Nephron (organoid): ENCODE results near the gene CBARP.

Source experiments
- H3K27ac Mint-ChIP-seq, 3 experiments: 2 replicates each; pipeline ENCODE4 v1.8.0; 2020; ENCODE audit warnings: mixed read lengths in 3 of 3, mild to moderate bottlenecking in 2 of 3, moderate library complexity in 1 of 3
- H3K27me3 Mint-ChIP-seq: 2 replicates; pipeline ENCODE4 v1.8.0; 2021; ENCODE audit warnings: low read depth, mild to moderate bottlenecking, moderate library complexity, mixed read lengths
- H3K36me3 Mint-ChIP-seq: 2 replicates; pipeline ENCODE4 v1.8.0; 2020; ENCODE audit warnings: low read depth, mixed read lengths
- H3K4me1 Mint-ChIP-seq: 2 replicates; pipeline ENCODE4 v1.8.0; 2020; ENCODE audit warnings: mixed read lengths
- H3K4me3 Mint-ChIP-seq, 3 experiments: 2 replicates each; pipeline ENCODE4 v1.8.0; 2020; ENCODE audit warnings: mild to moderate bottlenecking in 3 of 3, mixed read lengths in 3 of 3, moderate library complexity in 2 of 3
- H3K9me3 Mint-ChIP-seq: 2 replicates; pipeline ENCODE4 v1.8.0; 2020; ENCODE audit warnings: mixed read lengths
- TF ChIP-seq, protein P1 (sequence below), 3 experiments: fragments of 200-600 bp; sonication (generic); IDR thresholded peaks; one replicate each; pipeline ENCODE4 v1.5.0; 2021; ENCODE audit warnings: antibody characterized with exemption in 3 of 3; ENCODE audit not compliant: unreplicated experiment in 3 of 3

The CBARP gene

DNA sequence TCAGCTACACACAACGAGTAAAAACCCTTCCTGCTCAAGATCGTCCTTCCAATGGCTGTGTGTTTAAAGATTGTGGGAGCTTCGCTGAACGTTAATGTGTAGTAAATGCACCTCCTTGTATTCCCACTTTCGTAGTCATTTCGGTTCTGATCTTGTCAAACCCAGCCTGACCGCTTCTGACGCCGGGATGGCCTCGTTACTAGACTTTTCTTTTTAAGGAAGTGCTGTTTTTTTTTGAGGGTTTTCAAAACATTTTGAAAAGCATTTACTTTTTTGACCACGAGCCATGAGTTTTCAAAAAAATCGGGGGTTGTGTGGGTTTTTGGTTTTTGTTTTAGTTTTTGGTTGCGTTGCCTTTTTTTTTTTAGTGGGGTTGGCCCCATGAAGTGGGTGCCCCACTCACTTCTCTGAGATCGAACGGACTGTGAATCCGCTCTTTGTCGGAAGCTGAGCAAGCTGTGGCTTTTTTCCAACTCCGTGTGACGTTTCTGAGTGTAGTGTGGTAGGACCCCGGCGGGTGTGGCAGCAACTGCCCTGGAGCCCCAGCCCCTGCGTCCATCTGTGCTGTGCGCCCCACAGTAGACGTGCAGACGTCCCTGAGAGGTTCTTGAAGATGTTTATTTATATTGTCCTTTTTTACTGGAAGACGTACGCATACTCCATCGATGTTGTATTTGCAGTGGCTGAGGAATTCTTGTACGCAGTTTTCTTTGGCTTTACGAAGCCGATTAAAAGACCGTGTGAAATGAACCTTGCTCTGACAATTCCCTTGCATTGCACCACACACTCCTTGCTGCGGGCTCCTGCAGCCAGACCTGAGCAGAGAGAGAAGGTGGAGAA, 34.8 kb upstream of the CBARP start:
- TF ChIP-seq, protein P1, sequence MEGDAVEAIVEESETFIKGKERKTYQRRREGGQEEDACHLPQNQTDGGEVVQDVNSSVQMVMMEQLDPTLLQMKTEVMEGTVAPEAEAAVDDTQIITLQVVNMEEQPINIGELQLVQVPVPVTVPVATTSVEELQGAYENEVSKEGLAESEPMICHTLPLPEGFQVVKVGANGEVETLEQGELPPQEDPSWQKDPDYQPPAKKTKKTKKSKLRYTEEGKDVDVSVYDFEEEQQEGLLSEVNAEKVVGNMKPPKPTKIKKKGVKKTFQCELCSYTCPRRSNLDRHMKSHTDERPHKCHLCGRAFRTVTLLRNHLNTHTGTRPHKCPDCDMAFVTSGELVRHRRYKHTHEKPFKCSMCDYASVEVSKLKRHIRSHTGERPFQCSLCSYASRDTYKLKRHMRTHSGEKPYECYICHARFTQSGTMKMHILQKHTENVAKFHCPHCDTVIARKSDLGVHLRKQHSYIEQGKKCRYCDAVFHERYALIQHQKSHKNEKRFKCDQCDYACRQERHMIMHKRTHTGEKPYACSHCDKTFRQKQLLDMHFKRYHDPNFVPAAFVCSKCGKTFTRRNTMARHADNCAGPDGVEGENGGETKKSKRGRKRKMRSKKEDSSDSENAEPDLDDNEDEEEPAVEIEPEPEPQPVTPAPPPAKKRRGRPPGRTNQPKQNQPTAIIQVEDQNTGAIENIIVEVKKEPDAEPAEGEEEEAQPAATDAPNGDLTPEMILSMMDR (IDR thresholded peaks at IDR 0.05; ENCODE audit: unreplicated experiment in 3 of 3): no peak
- peaks cover 40% of the 10 kb centered on the region for H3K36me3 Mint-ChIP-seq
- H3K27ac Mint-ChIP-seq: peak overlapping the region; percentile 44 to 85 (median 63)
- peaks cover 5% of the 10 kb centered on the region for H3K27me3 Mint-ChIP-seq
- H3K4me3 Mint-ChIP-seq: peak overlapping the region; percentile 70 to 94 (median 82)
- H3K4me1 Mint-ChIP-seq: peaks cover 56% of the 10 kb centered on the region
- H3K9me3 Mint-ChIP-seq: no peaks in the 10 kb centered on the region

DNA sequence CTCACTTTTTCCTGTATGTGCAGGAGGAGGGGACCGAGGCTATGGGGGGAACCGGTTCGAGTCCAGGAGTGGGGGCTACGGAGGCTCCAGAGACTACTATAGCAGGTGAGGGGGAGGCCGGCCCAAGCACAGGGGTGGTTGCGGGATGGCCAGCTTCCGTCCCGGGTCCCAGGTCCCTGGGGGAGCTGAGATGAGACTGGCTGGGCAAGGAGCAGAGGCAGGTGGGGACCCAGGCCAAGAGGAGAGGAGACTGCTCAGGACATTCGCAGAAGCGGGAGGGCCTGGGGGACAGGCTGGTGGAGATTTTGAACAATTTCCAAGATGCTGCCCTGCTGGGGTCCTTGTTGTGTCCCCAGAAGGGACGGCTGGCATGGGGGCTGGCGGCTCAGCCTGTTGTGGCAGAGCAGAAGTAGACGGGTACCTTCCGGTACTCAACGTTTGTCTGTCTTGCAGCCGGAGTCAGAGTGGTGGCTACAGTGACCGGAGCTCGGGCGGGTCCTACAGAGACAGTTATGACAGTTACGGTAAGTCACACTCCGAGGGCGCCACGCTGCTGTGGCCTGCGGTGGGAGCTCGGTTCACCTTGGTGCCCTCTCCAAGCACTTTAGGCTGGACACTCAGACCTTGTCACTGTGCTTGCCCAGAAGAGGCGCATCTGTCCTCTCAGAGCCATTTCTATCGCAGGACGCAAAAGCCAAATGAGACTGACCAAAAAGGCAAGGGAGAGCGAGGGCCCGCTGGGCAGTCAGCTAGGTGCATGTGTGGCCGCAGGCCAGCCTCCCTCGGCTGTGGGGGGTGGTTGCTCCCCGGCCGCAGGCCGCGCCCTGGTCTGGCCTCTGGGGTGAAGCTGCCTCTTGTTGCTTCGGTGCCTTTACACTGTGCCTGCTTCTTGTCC, 34.0 kb upstream of the CBARP start:
- TF ChIP-seq, protein P1 (IDR thresholded peaks at IDR 0.05; ENCODE audit: unreplicated experiment in 3 of 3): no peak
- Mint-ChIP-seq H3K4me3 (peak overlapping the region; percentile 90 to 94 (median 92)), H3K27me3 (peaks cover 5% of the 10 kb centered on the region), H3K36me3 (peaks cover 40% of the 10 kb centered on the region), H3K27ac (peak overlapping the region; percentile 70 to 83 (median 79)), H3K9me3 (no peaks in the 10 kb centered on the region), H3K4me1 (peaks cover 63% of the 10 kb centered on the region)

- peak overlapping the region; percentile 56 to 94 (median 83) for H3K27ac Mint-ChIP-seq
- H3K4me3 Mint-ChIP-seq: peak overlapping the region; percentile 90 to 94 (median 92)
- no peaks in the 10 kb centered on the region for H3K9me3 Mint-ChIP-seq
- H3K36me3 Mint-ChIP-seq: peaks cover 40% of the 10 kb centered on the region
- H3K27me3 Mint-ChIP-seq: peaks cover 5% of the 10 kb centered on the region
- peaks cover 63% of the 10 kb centered on the region for H3K4me1 Mint-ChIP-seq
- TF ChIP-seq, protein P1 (IDR thresholded peaks at IDR 0.05; ENCODE audit: unreplicated experiment in 3 of 3): no peak
Measured at GRCh38 chr19:1270854-1271527, 33.2 kb upstream of the CBARP start.

DNA sequence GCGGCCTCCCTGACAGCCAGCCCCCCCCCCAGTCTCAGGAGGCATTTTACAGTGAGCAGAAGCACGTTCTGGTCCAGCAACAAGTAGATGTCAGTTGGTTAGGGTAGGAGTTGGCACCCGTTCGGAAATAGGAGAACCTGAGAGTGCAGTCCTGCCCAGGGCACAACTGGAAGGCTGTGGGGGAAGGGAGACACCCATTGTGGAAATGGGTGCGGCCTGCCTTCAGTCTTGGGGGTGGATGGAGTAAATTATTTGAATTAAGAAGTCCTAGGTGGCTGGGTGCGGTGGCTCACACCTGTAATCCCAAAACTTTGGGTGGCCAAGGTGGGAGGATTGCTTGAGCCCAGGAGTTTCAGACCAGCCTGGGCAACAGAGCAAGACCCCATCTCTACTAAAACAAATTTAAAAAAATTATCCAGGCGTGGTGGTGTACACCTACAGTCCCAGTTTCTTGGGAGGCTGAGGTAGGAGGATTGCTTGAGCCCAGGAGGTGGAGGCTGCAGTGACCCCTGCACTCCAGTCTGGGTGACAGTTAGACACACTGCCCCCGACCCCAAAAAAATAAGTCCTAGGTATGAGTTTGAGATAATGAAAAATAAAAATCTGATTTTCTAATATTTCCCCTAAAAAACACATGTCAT, 32.5 kb upstream of the CBARP start:
- peak overlapping the region; percentile 83 to 98 (median 94) for H3K27ac Mint-ChIP-seq

More for the DNA sequence above, 32.5 kb upstream of the CBARP start:
- no peaks in the 10 kb centered on the region for H3K9me3 Mint-ChIP-seq
- peaks cover 40% of the 10 kb centered on the region for H3K36me3 Mint-ChIP-seq
- H3K4me1 Mint-ChIP-seq: peaks cover 68% of the 10 kb centered on the region
- TF ChIP-seq, protein P1 (IDR thresholded peaks at IDR 0.05; ENCODE audit: unreplicated experiment in 3 of 3): no peak
- H3K4me3 Mint-ChIP-seq: peak overlapping the region; percentile 90 to 94 (median 92)
- peaks cover 5% of the 10 kb centered on the region for H3K27me3 Mint-ChIP-seq
